Ovary (tissue), 9 donors: Measurements from ENCODE around the gene NDFIP2. TPM values are rescaled to one million over a fixed set of nuclear protein-coding genes. Genes with fewer than 3 reads are reported as not detected.

ENCODE experiments used
- DNase-seq, 5 donors: peaks; one replicate each; pipeline ENCODE4 v3.0.0-alpha.2; 2019 to 2020
- H3K27ac ChIP-seq, 2 donors: fragments of 200-600 bp; one replicate each; pipeline versions ENCODE4 v1.5.1 to v1.8.0; 2019 to 2022
- H3K27me3 ChIP-seq: fragments of 200-600 bp; one replicate; pipeline ENCODE4 v1.8.0; 2022
- H3K36me3 ChIP-seq: fragments of 200-600 bp; sonication (generic); one replicate; pipeline ENCODE4 v1.5.1; 2019
- H3K4me1 ChIP-seq: one replicate; pipeline ENCODE4 v1.8.1; 2013; ENCODE audit warnings: mild to moderate bottlenecking, moderate library complexity; ENCODE audit not compliant: insufficient read depth
- H3K4me3 ChIP-seq: fragments of 200-600 bp; sonication (generic); one replicate; pipeline ENCODE4 v1.5.1; 2017
- H3K9me3 ChIP-seq, 2 donors: fragments of 200-600 bp in 1 of 2; sonication (generic) in 1 of 2; one replicate each; pipeline versions ENCODE4 v1.5.1 to v1.8.1; 2013 to 2019; ENCODE audit warnings: mild to moderate bottlenecking in 1 of 2, moderate library complexity in 1 of 2
- EP300 ChIP-seq: sonication (generic); formaldehyde crosslinking; IDR thresholded peaks from one replicate; pipeline ENCODE4 v1.6.1; 2017; ENCODE audit warnings: antibody characterized with exemption
- POLR2A ChIP-seq: fragments of 450-650 bp; IDR thresholded peaks from one replicate; pipeline ENCODE4 v1.6.1; 2017; ENCODE audit warnings: antibody characterized with exemption, mild to moderate bottlenecking, moderate library complexity
- WGBS, 3 donors: extraction: QIAGEN DNeasy Blood & Tissue Kit in 1 of 3; methylation state at CpG; one replicate each; pipeline versions ENCODE4 v1.1.5 to v1.1.7; 2013 to 2017; 5-methylcytosine and 5-hydroxymethylcytosine counted together
- intact Hi-C, 4 donors: fragments of 100-400 bp; cut with DNase I; formaldehyde crosslinking; loops; one replicate each; pipeline versions ENCODE4 v1.11.0 to v1.15.1; 2022 to 2023
- polyA plus RNA-seq, 2 donors: library from polyadenylated mRNA; stranded (reverse); fragments of 200-250 nt in 1 of 2; fragments of 350-450 nt in 1 of 2; fragmentation: Illumina TruSeq in 1 of 2; extraction: RNeasy Lipid Tissue Mini Kit (QIAGEN cat#74804) in 1 of 2; gene quantifications; one replicate each; pipeline ENCODE4 v1.2.3, GENCODE V29; 2013 to 2014
- total RNA-seq, 7 donors: library from RNA; depleted of rRNA in 2 of 7; stranded (reverse); fragments of >200 nt in 2 of 7; fragmentation: NEBNext Ultra II Directional in 3 of 7; extraction: Animal tissue kit (Norgen Biotek cat#: 25700) in 3 of 7; gene quantifications; one replicate each; pipeline versions ENCODE4 v1.1.0 to v1.2.4, GENCODE V29; 2016 to 2023
- TF ChIP-seq, protein P1 (sequence below), 3 donors: fragments of 450-650 bp in 2 of 3; fragments of 200-600 bp in 1 of 3; IDR thresholded peaks; one replicate each; pipeline versions ENCODE4 v1.5.1 to v1.8.0; 2016 to 2022; ENCODE audit warnings: antibody characterized with exemption in 3 of 3, mild to moderate bottlenecking in 1 of 3
- donor health status: DM: no; HTN: no; CAD: no; lungs with moderate emphysema.
- donor health status: DM: no; HTN: no; CAD: no.
- donor health status: Bipolar disorder and iron deficiency.
- donor health status: DM: yes; HTN: yes; CAD: no.
- donor health status: DM: no; HTN: no; CAD: no.
- donor health status: DM: yes; HTN: yes; CAD: no.

Gene NDFIP2
- total and polyA plus RNA-seq, 9 donors = 5.9 to 20.4 (median 15.5) TPM

DNA sequence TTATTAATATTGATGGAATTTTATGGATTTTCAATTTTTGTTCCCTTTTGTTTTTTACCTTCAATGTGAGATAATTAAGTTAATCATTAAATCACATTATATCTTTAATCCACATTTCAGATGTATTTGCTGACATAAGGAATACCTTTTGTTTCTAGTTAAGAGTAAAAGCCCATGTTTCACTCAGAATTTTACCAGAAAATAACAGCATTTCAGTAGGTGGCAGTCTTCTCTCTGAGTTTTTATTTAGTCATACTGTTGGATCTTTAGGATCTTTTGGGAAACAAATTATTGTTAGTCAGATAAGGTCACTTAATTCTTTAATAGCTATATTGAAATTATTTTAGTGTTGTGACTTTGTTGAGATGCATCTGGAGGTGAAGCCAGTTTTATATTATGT lies 67.9 kb downstream of the NDFIP2 start:
- no peak for DNase-seq
- no peaks in the 10 kb centered on the region for H3K27me3 ChIP-seq
- TF ChIP-seq POLR2A (no peak), EP300 (no peak)
- TF ChIP-seq, protein P1, sequence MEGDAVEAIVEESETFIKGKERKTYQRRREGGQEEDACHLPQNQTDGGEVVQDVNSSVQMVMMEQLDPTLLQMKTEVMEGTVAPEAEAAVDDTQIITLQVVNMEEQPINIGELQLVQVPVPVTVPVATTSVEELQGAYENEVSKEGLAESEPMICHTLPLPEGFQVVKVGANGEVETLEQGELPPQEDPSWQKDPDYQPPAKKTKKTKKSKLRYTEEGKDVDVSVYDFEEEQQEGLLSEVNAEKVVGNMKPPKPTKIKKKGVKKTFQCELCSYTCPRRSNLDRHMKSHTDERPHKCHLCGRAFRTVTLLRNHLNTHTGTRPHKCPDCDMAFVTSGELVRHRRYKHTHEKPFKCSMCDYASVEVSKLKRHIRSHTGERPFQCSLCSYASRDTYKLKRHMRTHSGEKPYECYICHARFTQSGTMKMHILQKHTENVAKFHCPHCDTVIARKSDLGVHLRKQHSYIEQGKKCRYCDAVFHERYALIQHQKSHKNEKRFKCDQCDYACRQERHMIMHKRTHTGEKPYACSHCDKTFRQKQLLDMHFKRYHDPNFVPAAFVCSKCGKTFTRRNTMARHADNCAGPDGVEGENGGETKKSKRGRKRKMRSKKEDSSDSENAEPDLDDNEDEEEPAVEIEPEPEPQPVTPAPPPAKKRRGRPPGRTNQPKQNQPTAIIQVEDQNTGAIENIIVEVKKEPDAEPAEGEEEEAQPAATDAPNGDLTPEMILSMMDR (IDR thresholded peaks at IDR 0.05) = no peak
- H3K4me3 ChIP-seq = no peak overlapping the region
- no peak overlapping the region for H3K27ac ChIP-seq
- intact Hi-C loops = loop anchor here in 1 of 4 donors (10.0 kb wide), 1 partner anchor 124 kb away; no protein-coding TSS in a partner anchor
- H3K9me3 ChIP-seq = no peaks in the 10 kb centered on the region
- no peaks in the 10 kb centered on the region for H3K4me1 ChIP-seq
- no peaks in the 10 kb centered on the region for H3K36me3 ChIP-seq

DNA sequence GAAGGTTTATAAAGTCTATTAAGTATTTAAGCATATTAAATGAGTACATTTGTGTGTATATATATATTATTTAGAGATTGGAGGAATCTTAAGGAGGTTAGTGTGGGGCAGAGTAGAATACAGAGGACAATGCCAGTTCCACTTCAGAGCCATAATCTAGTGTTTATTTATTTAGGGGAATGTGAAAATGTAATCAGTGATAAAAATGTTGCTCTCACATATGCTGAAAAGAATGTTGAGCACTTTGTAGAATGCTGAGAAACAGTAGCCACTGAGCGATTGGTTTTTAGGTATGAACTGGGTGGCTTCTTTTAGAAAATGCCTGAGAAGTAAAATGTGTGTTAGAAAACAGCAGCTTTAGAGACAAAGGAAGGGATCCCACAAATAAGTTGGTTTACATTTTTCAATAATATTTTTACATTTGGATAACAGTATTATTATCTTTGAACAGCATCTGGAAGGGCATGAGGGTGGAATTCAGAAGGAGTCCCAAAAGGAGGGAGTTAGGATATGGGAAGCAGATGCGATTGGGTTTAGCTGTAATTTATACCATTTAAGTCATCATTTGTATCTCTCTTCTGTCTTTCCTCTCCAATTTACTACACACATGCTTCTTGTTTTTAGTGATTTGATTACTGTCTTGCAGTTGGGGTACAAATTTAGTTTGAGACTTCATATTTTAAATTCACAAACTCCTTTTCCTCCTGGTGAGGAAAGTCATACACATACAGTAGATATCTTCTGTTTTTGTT lies 68.6 kb downstream of the NDFIP2 start:
- H3K36me3 ChIP-seq = no peaks in the 10 kb centered on the region
- no peak overlapping the region for H3K27ac ChIP-seq
- 56 to 66% (median 58%) methylated on average over 2 of the region's 2 CpGs for WGBS, 3 donors
- H3K4me1 ChIP-seq = no peaks in the 10 kb centered on the region
- no peaks in the 10 kb centered on the region for H3K9me3 ChIP-seq
- no peak for TF ChIP-seq EP300
- no peak for TF ChIP-seq POLR2A
- TF ChIP-seq, protein P1 (IDR thresholded peaks at IDR 0.05) = no peak
- intact Hi-C loops = loop anchor here in 1 of 4 donors (10.0 kb wide), 1 partner anchor 125 kb away; no protein-coding TSS in a partner anchor
- H3K4me3 ChIP-seq = no peak overlapping the region
- H3K27me3 ChIP-seq = no peaks in the 10 kb centered on the region
- DNase-seq = no peak

DNA sequence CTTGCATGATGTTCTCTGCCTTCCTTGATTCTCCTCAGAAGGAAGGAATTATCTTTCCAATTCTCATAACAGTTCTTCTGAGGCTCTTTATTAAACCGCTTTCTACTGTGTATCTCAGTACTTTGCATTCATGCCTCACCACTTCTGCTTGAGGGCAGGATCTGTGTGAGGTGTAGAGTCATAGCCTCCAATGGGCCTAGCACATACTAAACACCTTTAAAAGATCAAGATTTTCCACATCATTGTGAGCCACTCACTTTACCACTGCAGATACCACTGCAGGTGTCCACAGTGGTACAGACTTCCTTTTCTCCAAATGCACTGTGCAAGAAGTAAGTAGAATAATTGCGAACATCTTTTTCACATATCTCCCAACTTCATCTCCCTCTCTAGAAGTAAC lies 76.7 kb downstream of the NDFIP2 start:
- no peaks in the 10 kb centered on the region for H3K36me3 ChIP-seq
- no peak overlapping the region for H3K27ac ChIP-seq
- TF ChIP-seq POLR2A = no peak
- TF ChIP-seq, protein P1 (IDR thresholded peaks at IDR 0.05) = no peak
- TF ChIP-seq EP300 = no peak
- no peaks in the 10 kb centered on the region for H3K4me1 ChIP-seq
- DNase-seq = no peak
- no peaks in the 10 kb centered on the region for H3K9me3 ChIP-seq
- intact Hi-C loops = no loop called here
- WGBS, 3 donors = 96 to 99% (median 96%) methylated on average over 2 of the region's 2 CpGs
- no peak overlapping the region for H3K4me3 ChIP-seq
- no peaks in the 10 kb centered on the region for H3K27me3 ChIP-seq

DNA sequence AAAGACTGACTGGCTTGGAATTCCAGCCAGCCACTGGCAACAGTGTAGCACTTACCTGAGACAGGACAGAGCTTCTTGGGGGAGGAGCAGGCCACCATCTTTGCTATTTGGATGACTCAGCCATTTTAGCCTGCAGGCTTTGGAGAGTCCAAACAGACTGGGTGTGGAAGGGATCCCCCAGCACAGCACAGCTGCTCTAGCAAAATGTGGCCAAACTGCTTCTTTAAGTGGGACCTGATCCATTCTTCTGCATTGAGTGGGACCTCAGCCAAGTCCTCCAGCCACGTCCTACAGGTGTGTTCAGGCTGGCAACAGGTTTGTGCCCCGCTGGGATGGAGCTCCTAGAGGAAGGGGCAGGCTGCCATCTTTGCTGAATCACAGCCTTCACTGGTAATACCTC lies 80.0 kb downstream of the NDFIP2 start:
- Histone ChIP-seq H3K9me3 (no peaks in the 10 kb centered on the region), H3K27me3 (no peaks in the 10 kb centered on the region), H3K27ac (no peak overlapping the region), H3K4me1 (no peaks in the 10 kb centered on the region), H3K4me3 (no peak overlapping the region), H3K36me3 (no peaks in the 10 kb centered on the region)
- DNase-seq = no peak
- TF ChIP-seq POLR2A (no peak), EP300 (no peak)
- TF ChIP-seq, protein P1 (IDR thresholded peaks at IDR 0.05) = no peak
- intact Hi-C loops = no loop called here
- 86 to 92% (median 88%) methylated on average over 2 of the region's 2 CpGs for whole genome bisulfite sequencing, 3 donors
